GM18861 (cell line): ENCODE measurements around the gene CTCFL.

Experiments used
- ATAC-seq: cut with Tn5 transposase; IDR thresholded peaks from one replicate; pipeline ENCODE4 v1.9.1; 2021; ENCODE audit not compliant: unreplicated experiment

Gene CTCFL, protein sequence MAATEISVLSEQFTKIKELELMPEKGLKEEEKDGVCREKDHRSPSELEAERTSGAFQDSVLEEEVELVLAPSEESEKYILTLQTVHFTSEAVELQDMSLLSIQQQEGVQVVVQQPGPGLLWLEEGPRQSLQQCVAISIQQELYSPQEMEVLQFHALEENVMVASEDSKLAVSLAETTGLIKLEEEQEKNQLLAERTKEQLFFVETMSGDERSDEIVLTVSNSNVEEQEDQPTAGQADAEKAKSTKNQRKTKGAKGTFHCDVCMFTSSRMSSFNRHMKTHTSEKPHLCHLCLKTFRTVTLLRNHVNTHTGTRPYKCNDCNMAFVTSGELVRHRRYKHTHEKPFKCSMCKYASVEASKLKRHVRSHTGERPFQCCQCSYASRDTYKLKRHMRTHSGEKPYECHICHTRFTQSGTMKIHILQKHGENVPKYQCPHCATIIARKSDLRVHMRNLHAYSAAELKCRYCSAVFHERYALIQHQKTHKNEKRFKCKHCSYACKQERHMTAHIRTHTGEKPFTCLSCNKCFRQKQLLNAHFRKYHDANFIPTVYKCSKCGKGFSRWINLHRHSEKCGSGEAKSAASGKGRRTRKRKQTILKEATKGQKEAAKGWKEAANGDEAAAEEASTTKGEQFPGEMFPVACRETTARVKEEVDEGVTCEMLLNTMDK

DNA sequence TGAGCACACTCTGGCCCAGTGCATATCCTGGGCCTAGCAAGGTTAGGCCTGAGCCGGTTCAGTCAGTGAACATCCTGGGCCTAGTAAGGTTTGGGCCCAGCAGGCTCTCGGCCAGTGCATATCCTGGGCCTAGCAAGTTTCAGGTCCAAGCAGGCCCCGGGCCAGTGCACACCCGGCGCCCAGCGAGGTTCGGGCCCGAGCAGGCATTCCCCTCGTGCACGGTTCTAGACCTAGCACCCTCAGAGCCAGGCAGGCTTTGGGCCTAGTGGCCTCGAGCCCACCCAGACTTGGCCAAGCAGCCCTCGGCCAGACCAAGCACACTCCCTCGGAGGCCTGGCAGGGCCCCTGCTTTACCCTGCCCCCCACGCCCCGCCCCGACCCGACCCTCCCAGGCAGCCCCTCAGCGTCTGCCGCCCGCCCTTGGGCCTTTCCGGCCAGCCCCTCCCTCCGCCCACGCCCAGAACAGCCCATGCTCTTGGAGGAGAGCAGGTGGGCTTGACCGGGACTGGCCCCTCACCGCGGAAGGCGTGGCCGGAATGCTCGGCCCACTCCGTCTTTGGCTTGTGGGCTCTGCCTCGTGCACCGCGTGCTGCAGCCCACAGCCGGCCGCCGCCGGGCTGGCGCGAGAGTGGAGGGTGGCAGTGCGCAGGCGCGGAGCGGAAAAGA is at the start of gene CTCFL:
Gene CTCFL (minus strand): TSS at position 630 of the 666 bp plus-strand sequence. CDS start 935 bp downstream, outside the sequence.
- ATAC-seq: no peak

DNA sequence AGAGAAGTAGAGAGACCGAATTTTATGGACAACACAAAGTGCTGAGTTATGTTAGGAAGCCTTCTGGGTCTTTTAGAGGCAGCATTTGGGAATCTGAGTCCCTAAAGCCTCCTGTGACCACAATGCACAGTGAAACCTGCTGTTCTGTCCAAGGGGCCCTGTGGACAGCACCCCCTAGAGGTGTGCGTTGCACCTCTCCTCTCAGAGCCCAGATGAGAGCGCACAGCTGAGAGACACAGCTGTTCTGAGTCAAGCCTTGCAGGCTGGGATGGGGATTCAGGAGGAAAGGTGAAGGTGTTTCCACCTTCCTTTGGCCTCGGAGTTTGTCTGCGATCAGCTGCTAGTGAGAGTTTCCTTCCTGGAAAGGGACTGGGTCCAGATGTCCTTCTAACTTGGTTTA is 49.0 kb upstream of the CTCFL start:
- no peak for ATAC-seq

DNA sequence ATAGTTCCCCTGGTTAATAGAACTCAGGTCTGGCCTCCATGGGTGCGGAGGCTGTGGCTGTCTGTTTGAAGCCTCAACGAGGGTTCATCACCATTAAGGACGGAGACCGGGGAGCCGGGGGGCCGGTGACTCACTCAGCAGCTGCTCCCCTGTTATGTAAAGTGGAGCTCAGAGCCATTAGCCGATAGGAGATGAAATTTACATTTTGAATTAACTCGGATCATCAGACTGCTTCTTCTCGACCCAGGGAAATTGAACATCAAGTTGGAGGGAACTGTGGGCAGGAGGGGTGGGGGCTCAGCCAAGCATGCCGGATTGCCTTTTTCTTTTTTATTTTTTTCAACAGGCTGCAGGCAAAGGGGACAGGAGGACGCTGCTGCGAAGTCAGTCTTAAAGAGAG is 48.3 kb upstream of the CTCFL start:
- no peak for ATAC-seq

DNA sequence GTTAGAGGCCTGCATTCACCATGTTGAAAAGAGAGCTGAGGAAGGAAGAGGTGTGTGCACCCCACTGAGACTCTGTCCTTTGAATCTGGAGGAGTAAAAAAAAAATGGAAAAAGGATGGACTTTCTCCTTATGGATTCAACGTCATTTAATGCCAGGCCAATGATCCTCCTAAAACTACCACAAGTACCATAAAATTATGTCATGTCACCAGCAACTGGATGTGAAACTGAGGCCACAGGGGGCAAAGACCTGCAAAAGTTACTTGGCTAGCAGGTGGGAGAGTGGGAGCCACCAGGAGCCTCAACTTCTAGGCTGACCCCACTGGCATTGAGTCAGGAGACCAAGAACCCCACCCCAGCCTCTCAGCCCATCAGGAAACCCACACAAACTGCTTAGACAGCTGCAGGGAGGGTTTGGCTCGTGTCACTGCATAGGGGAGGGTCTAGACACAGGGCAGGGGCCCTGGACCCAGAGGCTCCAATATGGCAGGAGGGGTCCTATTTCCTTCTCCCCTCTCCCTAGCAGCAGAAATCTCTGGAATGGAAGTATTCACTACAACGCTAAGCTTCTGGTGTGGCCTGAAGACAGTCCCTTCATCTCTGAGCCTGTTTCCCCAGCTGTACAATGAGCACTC is 47.0 kb upstream of the CTCFL start:
- no peak for ATAC-seq

GRCh38 chr20:57570920-57571319 is 46.0 kb upstream of the CTCFL start:
- no peak for ATAC-seq

DNA sequence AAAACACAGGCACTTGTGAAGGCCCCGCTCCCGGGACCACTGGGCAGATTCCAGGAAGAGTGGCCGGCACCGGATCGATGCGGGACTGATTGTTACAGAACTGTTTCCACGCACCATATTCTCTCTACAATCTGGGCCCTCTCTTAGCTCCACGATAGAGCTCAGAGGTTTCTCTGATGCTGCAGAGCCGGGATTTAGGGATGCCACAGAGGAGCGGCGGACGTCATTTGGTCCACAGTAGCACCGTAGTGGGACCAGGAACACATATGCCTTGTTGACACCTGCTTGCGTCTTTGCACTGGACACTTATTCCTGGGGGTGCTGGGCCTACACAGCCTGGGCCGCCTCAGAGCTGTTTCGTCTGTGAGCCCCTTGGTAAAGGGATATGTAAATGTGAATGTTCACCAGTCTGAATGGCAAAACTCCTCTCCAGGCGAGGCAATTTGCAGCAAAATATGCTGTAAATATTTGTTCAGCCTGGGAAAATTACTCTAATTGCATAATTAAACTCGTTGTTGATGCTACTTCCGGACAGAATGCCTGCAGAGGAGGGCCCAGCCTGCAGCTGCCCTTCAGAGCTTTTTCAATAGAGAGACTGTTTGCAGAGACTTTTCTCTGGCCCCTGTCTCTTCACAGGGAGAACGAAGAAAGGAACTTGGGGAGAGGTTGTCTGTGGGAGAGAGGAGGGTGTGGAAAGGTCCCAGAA is 45.4 kb upstream of the CTCFL start:
- ATAC-seq: no peak

DNA sequence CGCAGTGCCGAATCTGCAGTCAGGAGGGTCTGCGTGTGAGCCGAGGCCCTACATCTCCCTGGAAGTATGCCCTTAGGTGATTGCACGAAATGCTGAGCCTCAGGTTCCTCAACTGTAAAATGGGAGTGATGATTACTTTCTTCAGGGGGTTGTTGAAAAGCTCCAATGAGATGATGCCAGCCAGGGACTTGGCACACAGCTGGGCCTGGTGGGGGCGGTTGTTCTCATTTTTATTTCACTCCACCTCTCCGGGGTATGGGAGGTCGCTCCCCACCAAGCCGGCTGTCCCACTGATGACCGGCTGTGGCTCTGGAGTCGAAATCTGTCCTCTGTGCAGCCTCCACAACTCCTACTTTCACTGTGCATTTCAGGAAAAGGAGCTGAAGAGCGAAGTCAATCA is 44.0 kb upstream of the CTCFL start:
- no peak for ATAC-seq

- ATAC-seq: no peak
Observed at GRCh38 chr20:57568088-57568896, 43.4 kb upstream of the CTCFL start.

DNA sequence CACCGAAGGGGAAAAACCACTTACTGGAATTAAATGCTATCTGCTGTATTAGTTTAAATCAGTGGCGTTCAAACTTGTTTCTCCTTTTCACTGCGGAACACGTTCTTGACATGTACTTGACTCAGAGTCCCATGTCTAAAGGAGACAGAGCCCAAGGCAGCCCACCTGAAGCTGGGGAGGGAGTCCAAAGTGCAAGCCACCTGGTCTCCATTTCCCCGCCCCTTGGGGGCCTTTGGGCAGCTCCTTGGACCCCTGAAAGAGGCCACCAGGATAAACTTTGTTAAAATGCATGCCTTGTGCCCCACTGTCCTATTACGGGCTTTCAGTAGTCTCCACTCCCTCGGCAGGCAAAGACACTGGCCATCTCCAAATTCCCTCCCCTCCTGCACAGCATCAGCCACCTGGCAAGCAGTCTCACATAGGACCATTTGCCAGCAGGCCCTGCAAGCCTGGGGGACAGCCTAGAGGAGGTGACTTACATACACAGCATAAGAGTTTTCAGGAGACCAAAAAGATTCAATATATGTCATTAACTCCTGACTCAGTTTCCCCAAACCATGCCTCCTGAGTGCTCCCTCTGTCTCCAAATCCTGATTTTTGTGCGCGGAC is 42.6 kb upstream of the CTCFL start:
- no peak for ATAC-seq

DNA sequence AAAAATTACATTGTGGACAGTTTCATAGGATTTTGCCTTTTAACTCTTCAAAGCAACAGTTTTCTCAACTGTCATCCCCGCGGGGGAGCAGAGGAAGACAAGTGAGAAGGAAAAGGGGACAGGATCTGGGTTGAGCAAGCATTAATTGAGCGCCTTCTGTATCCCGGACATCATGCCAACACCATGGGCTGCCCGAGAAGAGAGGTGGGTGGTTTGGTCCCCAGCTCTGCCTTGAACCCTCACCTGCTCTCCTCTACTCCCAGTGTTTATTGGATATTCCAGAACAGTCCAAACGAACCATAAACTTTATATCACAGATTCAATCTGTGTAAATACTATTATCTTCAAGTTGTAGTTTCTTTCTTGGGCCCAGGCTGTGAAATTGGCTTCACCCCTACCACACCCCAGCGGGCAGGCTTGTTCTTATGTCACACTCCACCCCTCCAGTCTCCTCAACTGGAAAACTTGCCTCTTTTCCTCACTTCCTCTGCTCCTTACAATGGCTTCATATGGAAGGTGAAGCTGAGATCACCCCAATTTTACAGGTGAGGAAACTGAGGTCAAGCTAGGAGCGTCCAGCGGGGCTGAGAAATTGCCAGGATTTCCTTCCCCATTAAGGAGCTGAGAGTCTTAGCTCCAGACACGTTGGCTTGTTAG is 42.0 kb upstream of the CTCFL start:
- no peak for ATAC-seq

GRCh38 chr20:57566399-57566798 is 41.5 kb upstream of the CTCFL start:
- no peak for ATAC-seq

- ATAC-seq: no peak
Observed at GRCh38 chr20:57564951-57565642, 40.2 kb upstream of the CTCFL start.

DNA sequence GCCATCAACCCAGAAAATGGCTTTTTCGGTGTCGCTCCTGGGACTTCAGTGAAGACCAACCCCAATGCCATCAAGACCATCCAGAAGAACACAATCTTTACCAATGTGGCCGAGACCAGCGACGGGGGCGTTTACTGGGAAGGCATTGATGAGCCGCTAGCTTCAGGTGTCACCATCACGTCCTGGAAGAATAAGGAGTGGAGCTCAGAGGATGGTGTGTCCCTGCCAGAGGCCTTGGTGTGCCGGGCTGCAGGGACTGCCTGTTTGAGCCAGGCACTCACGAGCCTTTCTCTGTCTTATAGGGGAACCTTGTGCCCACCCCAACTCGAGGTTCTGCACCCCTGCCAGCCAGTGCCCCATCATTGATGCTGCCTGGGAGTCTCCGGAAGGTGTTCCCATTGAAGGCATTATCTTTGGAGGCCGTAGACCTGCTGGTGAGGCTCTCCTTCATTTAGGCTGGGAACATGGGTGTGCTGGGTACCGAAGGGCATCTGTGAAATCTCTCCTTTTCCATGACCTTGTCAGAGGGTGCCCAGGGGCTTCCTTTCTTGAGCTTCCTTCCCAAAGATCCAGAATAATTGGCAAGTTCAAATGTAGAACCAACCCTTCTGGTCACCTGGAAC is 39.4 kb upstream of the CTCFL start:
- no peak for ATAC-seq

DNA sequence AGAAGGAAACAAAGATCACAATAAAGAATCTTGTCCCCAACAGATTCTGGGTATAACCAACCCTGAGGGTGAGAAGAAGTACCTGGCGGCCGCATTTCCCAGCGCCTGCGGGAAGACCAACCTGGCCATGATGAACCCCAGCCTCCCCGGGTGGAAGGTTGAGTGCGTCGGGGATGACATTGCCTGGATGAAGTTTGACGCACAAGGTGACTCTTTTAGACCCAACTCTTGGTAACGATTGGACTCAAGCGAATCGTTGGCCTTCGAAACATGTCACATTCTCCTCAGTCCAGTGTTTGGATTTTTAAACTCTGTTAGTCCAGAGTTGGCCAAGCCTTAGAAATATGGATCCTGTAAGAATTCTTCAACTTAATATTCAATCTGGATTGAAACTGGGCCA is 38.6 kb upstream of the CTCFL start:
- no peak for ATAC-seq

- ATAC-seq: no peak
Observed at GRCh38 chr20:57562541-57563465, 37.9 kb upstream of the CTCFL start.

GRCh38 chr20:57561356-57562279 is 36.7 kb upstream of the CTCFL start:
- no peak for ATAC-seq
